GM12878 (cell line): ENCODE data around the gene NGF. TPM values are rescaled to one million over a fixed set of nuclear protein-coding genes. Genes with fewer than 3 reads are reported as not detected.

ENCODE experiments used
- ATAC-seq: fragments of 200-7000 bp; cut with Tn5 transposase; 3 replicates; pipeline ENCODE4 v1.9.1; 2020; ENCODE audit warnings: mild to moderate bottlenecking, moderate library complexity
- BruUV-seq: library from RNA; stranded (reverse); fragments of 400-500 nt; replicated peaks from 2 replicates; lab custom pipeline; 2021; lab: Mats Ljungman, UMichigan
- CTCF ChIA-PET: fragments of 300-600 bp; sonication (Branson Sonifier 250); formaldehyde crosslinking; extraction: SDS; loops from one replicate; lab custom pipeline; 2021; ENCODE audit warnings: inconsistent platforms; lab: Yijun Ruan, JAX
- POLR2A ChIA-PET: fragments of 350-600 bp; formaldehyde crosslinking; extraction: SDS; loops from one replicate; lab custom pipeline; 2021; ENCODE audit warnings: inconsistent platforms; lab: Charles Lee
- RAD21 ChIA-PET: fragments of 300-600 bp; sonication (Branson Sonifier 250); formaldehyde crosslinking; loops from one replicate; lab custom pipeline; 2023; ENCODE audit warnings: antibody characterized with exemption; ENCODE audit not compliant: unreplicated experiment; lab: Charles Lee
- SMC1A ChIA-PET: fragments of 300-600 bp; sonication (Branson Sonifier 250); formaldehyde crosslinking; loops from one replicate; lab custom pipeline; 2023; ENCODE audit not compliant: unreplicated experiment, uncharacterized antibody; lab: Charles Lee
- DNase-seq: peaks from one replicate; pipeline ENCODE4 v3.0.0-alpha.2; 2011; ENCODE audit warnings: low read depth, low spot score
- FAIRE-seq: peaks from 3 replicates; lab custom pipeline; 2011; peaks lifted over from hg19 to GRCh38; lab: Jason Lieb, UNC
- H2AFZ ChIP-seq: 2 replicates; pipeline ENCODE4 v1.6.0; 2011; ENCODE audit warnings: low read depth, low read length, control low read depth; ENCODE audit not compliant: control insufficient read depth
- H3K27ac ChIP-seq: 2 replicates; pipeline ENCODE4 v1.5.1; 2011; ENCODE audit warnings: control low read depth; ENCODE audit not compliant: control insufficient read depth, insufficient read depth
- H3K27me3 ChIP-seq, 2 experiments: replicated peaks in 1 of 2; 2 replicates each; pipeline versions ENCODE4 v1.6.0 to v1.6.1; 2011; ENCODE audit warnings: low read length in 1 of 2; ENCODE audit not compliant: control insufficient read depth in 2 of 2, insufficient read depth in 2 of 2
- H3K36me3 ChIP-seq, 2 experiments: 2 replicates each; pipeline ENCODE4 v1.5.1; 2011; ENCODE audit warnings: low read length in 1 of 2; ENCODE audit not compliant: control insufficient read depth in 2 of 2, insufficient read depth in 2 of 2
- H3K4me1 ChIP-seq: 2 replicates; pipeline ENCODE4 v1.6.1; 2011; ENCODE audit warnings: mild to moderate bottlenecking, low read length, moderate library complexity, mixed read lengths; ENCODE audit not compliant: control insufficient read depth, insufficient read depth
- H3K4me2 ChIP-seq: 2 replicates; pipeline ENCODE4 v1.6.0; 2011; ENCODE audit warnings: control low read depth; ENCODE audit not compliant: control insufficient read depth, insufficient read depth
- H3K4me3 ChIP-seq: fragments of 200-600 bp; sonication (generic); 2 replicates; pipeline ENCODE4 v1.5.1; 2016
- H3K79me2 ChIP-seq: 2 replicates; pipeline ENCODE4 v1.6.0; 2011; ENCODE audit warnings: low read length; ENCODE audit not compliant: control insufficient read depth, insufficient read depth
- H3K9ac ChIP-seq: 2 replicates; pipeline ENCODE4 v1.8.0; 2011; ENCODE audit warnings: low read length, control low read depth, mixed read lengths; ENCODE audit not compliant: control insufficient read depth, insufficient read depth
- H3K9me3 ChIP-seq: replicated peaks from 3 replicates; pipeline ENCODE4 v1.5.1; 2011; ENCODE audit warnings: mild to moderate bottlenecking, low read length; ENCODE audit not compliant: control insufficient read depth, insufficient read depth
- H4K20me1 ChIP-seq: 2 replicates; pipeline ENCODE4 v1.6.0; 2011; ENCODE audit not compliant: control insufficient read depth, insufficient read depth
- BHLHE40 ChIP-seq, 2 experiments: fragments of 450-650 bp in 1 of 2; IDR thresholded peaks; 2 replicates each; pipeline ENCODE4 v1.6.1; 2011 to 2017; ENCODE audit warnings: low read depth in 2 of 2, borderline replicate concordance in 1 of 2, improper control_type of control experiment in 1 of 2, low read length in 1 of 2, mild to moderate bottlenecking in 1 of 2
- HDGF ChIP-seq: fragments of 450-650 bp; IDR thresholded peaks from 2 replicates; pipeline ENCODE4 v1.6.1; 2016; ENCODE audit warnings: antibody characterized with exemption
- IKZF1 ChIP-seq: fragments of 450-650 bp; conservative IDR thresholded peaks from 2 replicates; pipeline ENCODE4 v1.6.1; 2017; ENCODE audit warnings: antibody characterized with exemption, mild to moderate bottlenecking
- SP1 ChIP-seq: IDR thresholded peaks from one replicate; pipeline ENCODE4 v1.6.1; 2011; ENCODE audit warnings: low read depth, low read length
- TCF12 ChIP-seq: IDR thresholded peaks from 2 replicates; pipeline ENCODE4 v1.6.1; 2011; ENCODE audit warnings: low read depth, mild to moderate bottlenecking, low read length
- ZNF274 ChIP-seq: IDR thresholded peaks from one replicate; pipeline ENCODE4 v1.8.0; 2011; ENCODE audit not compliant: insufficient read length, insufficient read depth
- WGBS: methylation state at CpG from one replicate; pipeline ENCODE4 v1.1.6; 2016; ENCODE audit warnings: low lambda C conversion rate; ENCODE audit not compliant: insufficient replicate concordance, insufficient coverage; ENCODE audit errors: missing lambda C conversion rate; 5-methylcytosine and 5-hydroxymethylcytosine counted together
- in situ Hi-C: fragments of 300-500 bp; cut with MboI; formaldehyde crosslinking; loops from 9 replicates; pipeline ENCODE4 v1.14.3; 2018; ENCODE audit warnings: mixed read lengths
- intact Hi-C: fragments of 100-400 bp; cut with micrococcal nuclease; formaldehyde crosslinking; loops from one replicate; pipeline ENCODE4 v1.14.2; 2022; ENCODE audit not compliant: unreplicated experiment
- polyA plus RNA-seq, 11 experiments: library from polyadenylated mRNA; depleted of rRNA in 4 of 11; unstranded in 6 of 11; stranded (reverse) in 5 of 11; fragments of >200 nt; fragmentation: Nextera tagmentation in 4 of 11; fragmentation: Illumina TruSeq in 1 of 11; extraction: Ambion mirVana in 4 of 11; extraction: Trizol in 1 of 11; gene quantifications; 1 replicate in 1 of 11; 2 replicates in 10 of 11; pipeline versions ENCODE4 v1.2.1 to v1.2.3, GENCODE V29; 2011 to 2016; ENCODE audit warnings: inconsistent platforms in 2 of 11, missing spikeins in 2 of 11, low read depth in 1 of 11
- total RNA-seq, 4 experiments: library from RNA; depleted of rRNA in 3 of 4; stranded (reverse); fragments of >200 nt in 3 of 4; fragmentation: Illumina TruSeq in 1 of 4; extraction: Trizol in 1 of 4; gene quantifications; 2 replicates each; pipeline versions ENCODE4 v1.2.1 to v1.2.3, GENCODE V29; 2013 to 2021
- TF ChIP-seq, protein P1 (sequence below): fragments of 150-350 bp; IDR thresholded peaks from 2 replicates; pipeline ENCODE4 v1.6.1; 2014; ENCODE audit warnings: mild to moderate bottlenecking, low read depth, low read length
- TF ChIP-seq, protein P2 (sequence below): fragments of 450-650 bp; IDR thresholded peaks from 2 replicates; pipeline ENCODE4 v1.6.1; 2017; ENCODE audit warnings: mild to moderate bottlenecking, moderate library complexity

The NGF gene
- total and polyA plus RNA-seq, 10 of the 15 experiments (the other 5 are each of a cell fraction or from before 2014, with no cell fraction given) = not detected

DNA sequence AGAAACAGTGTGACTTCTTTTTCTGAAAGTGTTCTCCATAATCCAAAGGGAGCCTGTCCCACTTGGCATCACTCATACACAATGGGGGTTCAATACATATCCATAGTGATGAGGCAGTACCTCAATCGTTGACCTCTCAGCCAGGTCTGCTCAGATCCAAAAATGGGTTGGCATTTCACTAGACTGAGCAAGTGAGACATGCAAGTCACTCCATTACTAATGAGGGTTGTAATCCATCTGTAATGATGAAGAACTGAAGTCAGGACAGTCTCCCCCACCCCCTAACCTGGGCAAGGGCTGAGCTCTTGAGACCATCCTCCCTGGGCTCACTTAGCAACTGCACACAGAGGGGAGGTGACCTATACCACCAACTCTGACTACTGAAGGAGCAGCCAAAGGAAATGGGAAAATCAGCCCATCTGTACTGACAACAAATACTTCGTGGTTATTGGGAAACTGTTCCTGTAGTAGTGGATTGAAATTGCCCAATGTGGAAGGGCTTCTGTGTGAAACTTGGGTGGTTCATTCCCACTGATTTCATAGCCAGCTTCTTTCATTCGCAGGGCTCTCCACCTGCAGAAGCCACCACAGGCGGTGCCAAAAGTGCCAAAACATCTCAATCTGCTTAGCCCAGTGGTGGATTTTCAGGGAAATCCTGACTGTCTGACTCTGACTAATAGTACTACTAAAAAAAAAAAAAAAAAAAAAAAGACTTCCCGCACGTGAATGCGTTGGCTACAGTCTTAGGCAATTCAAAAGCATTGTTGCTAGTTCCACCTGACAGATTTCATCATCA, 5.0 kb downstream of the NGF start:
- TF ChIP-seq SP1 = no peak
- no peak for TF ChIP-seq HDGF
- no peak for TF ChIP-seq TCF12
- TF ChIP-seq BHLHE40 (IDR thresholded peaks at IDR 0.05; ENCODE audit: borderline replicate concordance in 1 of 2, low read depth in 2 of 2, low read length in 1 of 2) = peak in 1 of 2 experiments; percentile 56; a peak in 1 of 4 replicates
- TF ChIP-seq IKZF1 = no peak
- no peak for DNase-seq
- H3K36me3 ChIP-seq = no peaks in the 10 kb centered on the region
- ChIA-PET CTCF (no interaction called here), POLR2A (interaction anchor here (0.7 kb wide), 1 partner anchor 324 kb away, joined by 3 read pairs; no protein-coding TSS in a partner anchor), SMC1A (no interaction called here), RAD21 (no interaction called here)
- no TSS peak for BruUV-seq
- H3K4me2 ChIP-seq = no peak overlapping the region
- H3K9me3 ChIP-seq = no peaks in the 10 kb centered on the region
- intact Hi-C loops = no loop called here
- H3K79me2 ChIP-seq = no peaks in the 10 kb centered on the region
- no peak for FAIRE-seq
- H3K4me3 ChIP-seq = no peak overlapping the region
- H3K27ac ChIP-seq = no peak overlapping the region
- in situ Hi-C loops = no loop called here
- no peak for ATAC-seq
- no peak overlapping the region for H2AFZ ChIP-seq
- WGBS = 5% methylated on average over 6 of the region's 7 CpGs
- no peak overlapping the region for H3K9ac ChIP-seq
- H4K20me1 ChIP-seq = no peaks in the 10 kb centered on the region
- peaks cover 2 to 4% of the 10 kb centered on the region in 2 experiments; a peak in 3 of 4 replicates for H3K27me3 ChIP-seq
- H3K4me1 ChIP-seq = no peaks in the 10 kb centered on the region

DNA sequence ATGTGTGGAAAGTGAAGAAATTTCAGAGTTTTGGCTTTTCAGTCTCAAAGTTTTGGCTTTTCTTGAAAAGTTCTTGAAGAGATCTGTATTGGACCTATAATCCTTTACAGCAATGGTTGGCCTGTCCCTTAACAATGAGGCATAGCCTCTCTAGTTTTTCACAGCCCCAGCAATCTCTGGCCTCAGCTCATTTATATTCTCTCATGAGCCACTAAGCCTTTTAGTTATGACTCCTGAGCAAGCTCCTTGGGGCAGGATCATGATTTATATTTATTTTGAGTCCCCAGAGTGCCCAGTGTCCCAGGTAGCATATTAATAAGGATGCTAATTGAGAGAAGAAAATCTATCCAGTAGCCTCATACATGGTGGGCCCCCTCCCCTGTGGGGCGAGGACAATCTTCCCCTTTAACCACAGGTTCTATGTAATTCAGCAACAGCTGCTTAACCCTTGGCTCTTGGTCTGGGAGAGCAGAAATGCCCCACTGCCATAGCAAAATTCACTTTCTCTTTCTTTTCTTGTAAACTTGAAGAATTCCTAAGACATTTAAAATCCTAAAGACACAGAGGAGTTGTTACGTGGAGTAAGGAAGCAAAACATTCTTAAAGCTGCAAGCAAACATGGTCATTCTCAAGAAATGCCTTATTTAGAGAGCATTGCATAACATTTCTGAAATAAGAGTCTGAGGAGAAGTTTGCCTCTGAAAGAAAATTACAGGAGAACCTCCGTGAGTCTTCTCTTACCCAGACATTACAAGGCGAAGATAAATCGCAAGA, 6.3 kb downstream of the NGF start:
- no TSS peak for BruUV-seq
- RAD21 ChIA-PET = no interaction called here
- CTCF ChIA-PET = no interaction called here
- TF ChIP-seq ZNF274 = no peak
- TF ChIP-seq, protein P1, sequence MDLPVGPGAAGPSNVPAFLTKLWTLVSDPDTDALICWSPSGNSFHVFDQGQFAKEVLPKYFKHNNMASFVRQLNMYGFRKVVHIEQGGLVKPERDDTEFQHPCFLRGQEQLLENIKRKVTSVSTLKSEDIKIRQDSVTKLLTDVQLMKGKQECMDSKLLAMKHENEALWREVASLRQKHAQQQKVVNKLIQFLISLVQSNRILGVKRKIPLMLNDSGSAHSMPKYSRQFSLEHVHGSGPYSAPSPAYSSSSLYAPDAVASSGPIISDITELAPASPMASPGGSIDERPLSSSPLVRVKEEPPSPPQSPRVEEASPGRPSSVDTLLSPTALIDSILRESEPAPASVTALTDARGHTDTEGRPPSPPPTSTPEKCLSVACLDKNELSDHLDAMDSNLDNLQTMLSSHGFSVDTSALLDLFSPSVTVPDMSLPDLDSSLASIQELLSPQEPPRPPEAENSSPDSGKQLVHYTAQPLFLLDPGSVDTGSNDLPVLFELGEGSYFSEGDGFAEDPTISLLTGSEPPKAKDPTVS = no peak
- TF ChIP-seq, protein P2, sequence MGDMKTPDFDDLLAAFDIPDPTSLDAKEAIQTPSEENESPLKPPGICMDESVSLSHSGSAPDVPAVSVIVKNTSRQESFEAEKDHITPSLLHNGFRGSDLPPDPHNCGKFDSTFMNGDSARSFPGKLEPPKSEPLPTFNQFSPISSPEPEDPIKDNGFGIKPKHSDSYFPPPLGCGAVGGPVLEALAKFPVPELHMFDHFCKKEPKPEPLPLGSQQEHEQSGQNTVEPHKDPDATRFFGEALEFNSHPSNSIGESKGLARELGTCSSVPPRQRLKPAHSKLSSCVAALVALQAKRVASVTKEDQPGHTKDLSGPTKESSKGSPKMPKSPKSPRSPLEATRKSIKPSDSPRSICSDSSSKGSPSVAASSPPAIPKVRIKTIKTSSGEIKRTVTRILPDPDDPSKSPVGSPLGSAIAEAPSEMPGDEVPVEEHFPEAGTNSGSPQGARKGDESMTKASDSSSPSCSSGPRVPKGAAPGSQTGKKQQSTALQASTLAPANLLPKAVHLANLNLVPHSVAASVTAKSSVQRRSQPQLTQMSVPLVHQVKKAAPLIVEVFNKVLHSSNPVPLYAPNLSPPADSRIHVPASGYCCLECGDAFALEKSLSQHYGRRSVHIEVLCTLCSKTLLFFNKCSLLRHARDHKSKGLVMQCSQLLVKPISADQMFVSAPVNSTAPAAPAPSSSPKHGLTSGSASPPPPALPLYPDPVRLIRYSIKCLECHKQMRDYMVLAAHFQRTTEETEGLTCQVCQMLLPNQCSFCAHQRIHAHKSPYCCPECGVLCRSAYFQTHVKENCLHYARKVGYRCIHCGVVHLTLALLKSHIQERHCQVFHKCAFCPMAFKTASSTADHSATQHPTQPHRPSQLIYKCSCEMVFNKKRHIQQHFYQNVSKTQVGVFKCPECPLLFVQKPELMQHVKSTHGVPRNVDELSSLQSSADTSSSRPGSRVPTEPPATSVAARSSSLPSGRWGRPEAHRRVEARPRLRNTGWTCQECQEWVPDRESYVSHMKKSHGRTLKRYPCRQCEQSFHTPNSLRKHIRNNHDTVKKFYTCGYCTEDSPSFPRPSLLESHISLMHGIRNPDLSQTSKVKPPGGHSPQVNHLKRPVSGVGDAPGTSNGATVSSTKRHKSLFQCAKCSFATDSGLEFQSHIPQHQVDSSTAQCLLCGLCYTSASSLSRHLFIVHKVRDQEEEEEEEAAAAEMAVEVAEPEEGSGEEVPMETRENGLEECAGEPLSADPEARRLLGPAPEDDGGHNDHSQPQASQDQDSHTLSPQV = no peak

More for the DNA sequence above, 6.3 kb downstream of the NGF start:
- H4K20me1 ChIP-seq = no peaks in the 10 kb centered on the region
- H2AFZ ChIP-seq = no peak overlapping the region
- no peak overlapping the region for H3K4me3 ChIP-seq
- no peak overlapping the region for H3K9ac ChIP-seq
- ChIA-PET SMC1A (no interaction called here), POLR2A (no interaction called here)
- FAIRE-seq (no peak), DNase-seq (no peak), ATAC-seq (no peak)
- H3K27me3 ChIP-seq = peaks cover 0 to 2% of the 10 kb centered on the region in 2 experiments; a peak in 2 of 4 replicates
- no peak overlapping the region for H3K4me2 ChIP-seq
- H3K36me3 ChIP-seq = no peaks in the 10 kb centered on the region
- in situ Hi-C loops = no loop called here
- H3K4me1 ChIP-seq = no peaks in the 10 kb centered on the region
- no peaks in the 10 kb centered on the region for H3K9me3 ChIP-seq
- H3K27ac ChIP-seq = no peak overlapping the region
- H3K79me2 ChIP-seq = no peaks in the 10 kb centered on the region
- WGBS = 42% methylated on average over 5 of the region's 5 CpGs
- intact Hi-C loops = no loop called here
